Measurements from ENCODE around the gene RAB35.
"Not testable (repeated sequence)": the region's sequence is repeated elsewhere in the genome, so short reads cannot be mapped to it uniquely, and the experiment has no call there.

Gene RAB35

DNA sequence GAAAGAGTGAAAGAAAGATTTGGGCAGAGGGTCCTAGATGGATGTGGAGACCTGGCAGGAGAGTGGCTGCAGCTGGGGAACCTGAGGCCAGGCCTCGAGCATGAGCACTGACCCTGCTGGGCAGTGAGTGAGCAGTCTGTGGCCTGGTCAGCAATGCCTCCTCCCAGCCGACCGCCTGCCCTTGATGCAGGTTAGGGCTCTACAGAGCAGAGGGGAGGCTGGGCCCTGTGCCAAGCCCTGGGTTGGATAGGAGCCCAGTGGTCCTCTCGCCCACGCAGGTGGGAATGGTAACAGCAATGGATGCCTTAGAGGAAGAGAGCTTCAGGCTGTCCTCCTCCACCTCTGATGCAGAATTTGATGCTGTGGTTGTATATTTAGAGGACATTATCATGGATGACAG is 59.8 kb downstream of the RAB35 start:
- H3K4me3 ChIP-seq (replicated peaks in 1 of 2; ENCODE audit: low read depth in 2 of 2, low read length in 2 of 2), result no peak overlapping the region
- DNase-seq (ENCODE audit: low read depth in 2 of 2), result no peak
- TF ChIP-seq, protein P1, sequence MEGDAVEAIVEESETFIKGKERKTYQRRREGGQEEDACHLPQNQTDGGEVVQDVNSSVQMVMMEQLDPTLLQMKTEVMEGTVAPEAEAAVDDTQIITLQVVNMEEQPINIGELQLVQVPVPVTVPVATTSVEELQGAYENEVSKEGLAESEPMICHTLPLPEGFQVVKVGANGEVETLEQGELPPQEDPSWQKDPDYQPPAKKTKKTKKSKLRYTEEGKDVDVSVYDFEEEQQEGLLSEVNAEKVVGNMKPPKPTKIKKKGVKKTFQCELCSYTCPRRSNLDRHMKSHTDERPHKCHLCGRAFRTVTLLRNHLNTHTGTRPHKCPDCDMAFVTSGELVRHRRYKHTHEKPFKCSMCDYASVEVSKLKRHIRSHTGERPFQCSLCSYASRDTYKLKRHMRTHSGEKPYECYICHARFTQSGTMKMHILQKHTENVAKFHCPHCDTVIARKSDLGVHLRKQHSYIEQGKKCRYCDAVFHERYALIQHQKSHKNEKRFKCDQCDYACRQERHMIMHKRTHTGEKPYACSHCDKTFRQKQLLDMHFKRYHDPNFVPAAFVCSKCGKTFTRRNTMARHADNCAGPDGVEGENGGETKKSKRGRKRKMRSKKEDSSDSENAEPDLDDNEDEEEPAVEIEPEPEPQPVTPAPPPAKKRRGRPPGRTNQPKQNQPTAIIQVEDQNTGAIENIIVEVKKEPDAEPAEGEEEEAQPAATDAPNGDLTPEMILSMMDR (IDR thresholded peaks at IDR 0.05; ENCODE audit: low read depth, low read length), result no peak

DNA sequence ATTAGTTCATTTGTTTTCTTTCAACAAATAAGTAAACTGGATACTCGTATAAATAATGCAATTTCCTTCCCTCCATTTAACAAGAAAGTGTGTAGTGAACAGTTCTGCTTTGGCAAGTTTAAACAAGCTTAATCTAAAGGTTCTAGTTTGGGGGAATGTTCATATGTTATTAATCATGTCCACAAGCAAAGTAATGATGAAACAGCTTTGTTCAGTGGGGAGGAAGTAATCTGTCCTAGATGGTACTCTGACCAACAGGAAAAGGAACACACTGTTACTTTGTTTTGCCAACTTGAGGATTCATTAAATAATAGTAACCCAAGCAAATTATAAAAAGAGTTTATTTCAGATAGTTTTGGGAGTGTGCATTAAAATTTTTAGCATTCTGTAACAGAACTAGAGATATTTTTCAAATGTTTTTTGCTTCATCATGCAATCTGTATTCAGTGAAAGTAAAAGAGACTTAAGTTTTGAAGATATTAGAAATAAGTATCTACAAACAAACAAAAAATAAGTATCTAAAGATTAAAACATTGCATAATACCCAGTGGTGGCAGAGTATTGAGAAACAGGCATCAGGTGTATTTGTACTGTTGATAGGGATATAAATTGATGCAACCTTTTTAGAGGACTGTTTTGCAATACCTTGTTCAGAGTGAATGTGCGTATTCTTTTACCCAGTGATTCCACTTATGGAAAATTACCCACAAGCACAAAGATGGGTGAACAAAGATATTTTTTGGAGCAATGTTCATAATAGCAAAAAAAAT is 61.1 kb downstream of the RAB35 start:
- no peak overlapping the region for H3K4me3 ChIP-seq (replicated peaks in 1 of 2; ENCODE audit: low read depth in 2 of 2, low read length in 2 of 2)
- TF ChIP-seq, protein P1 (IDR thresholded peaks at IDR 0.05; ENCODE audit: low read depth, low read length), result no peak
- peak in 1 of 2 donors; percentile 13 for DNase-seq (ENCODE audit: low read depth in 2 of 2)

- DNase-seq (ENCODE audit: low read depth in 2 of 2), result no peak
- TF ChIP-seq, protein P1 (IDR thresholded peaks at IDR 0.05; ENCODE audit: low read depth, low read length), result no peak
- H3K4me3 ChIP-seq (replicated peaks in 1 of 2; ENCODE audit: low read depth in 2 of 2, low read length in 2 of 2), result no peak overlapping the region
These were observed 62.3 kb downstream of the RAB35 start for GRCh38 chr12:120054293-120054692.

- no peak for DNase-seq (ENCODE audit: low read depth in 2 of 2)
- TF ChIP-seq, protein P1 (IDR thresholded peaks at IDR 0.05; ENCODE audit: low read depth, low read length), result no peak
- H3K4me3 ChIP-seq (replicated peaks in 1 of 2; ENCODE audit: low read depth in 2 of 2, low read length in 2 of 2), result no peak overlapping the region
These were observed 65.0 kb downstream of the RAB35 start for GRCh38 chr12:120051535-120051934.

DNA sequence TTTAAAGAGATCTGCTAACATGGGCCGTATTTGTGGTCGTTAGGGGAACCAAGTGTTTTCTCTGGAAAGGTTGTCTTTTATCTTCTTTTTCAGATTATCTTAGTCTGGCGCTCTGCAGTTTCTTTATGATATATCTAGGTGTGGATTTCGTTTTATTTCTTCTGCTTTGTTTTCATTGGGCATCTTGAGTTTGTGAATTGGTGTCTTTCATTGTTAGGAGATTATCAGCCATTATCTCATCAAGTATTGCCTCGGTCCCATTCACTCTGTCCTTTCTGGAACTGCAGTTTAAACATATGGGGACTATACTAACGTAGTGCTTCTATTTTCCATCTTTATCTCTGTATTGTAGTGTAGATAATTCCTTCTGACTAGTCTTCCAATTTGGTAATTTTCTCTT is 67.1 kb downstream of the RAB35 start:
- no peak for DNase-seq (ENCODE audit: low read depth in 2 of 2)
- TF ChIP-seq, protein P1 (IDR thresholded peaks at IDR 0.05; ENCODE audit: low read depth, low read length), result no peak
- no peak overlapping the region for H3K4me3 ChIP-seq (replicated peaks in 1 of 2; ENCODE audit: low read depth in 2 of 2, low read length in 2 of 2)

DNA sequence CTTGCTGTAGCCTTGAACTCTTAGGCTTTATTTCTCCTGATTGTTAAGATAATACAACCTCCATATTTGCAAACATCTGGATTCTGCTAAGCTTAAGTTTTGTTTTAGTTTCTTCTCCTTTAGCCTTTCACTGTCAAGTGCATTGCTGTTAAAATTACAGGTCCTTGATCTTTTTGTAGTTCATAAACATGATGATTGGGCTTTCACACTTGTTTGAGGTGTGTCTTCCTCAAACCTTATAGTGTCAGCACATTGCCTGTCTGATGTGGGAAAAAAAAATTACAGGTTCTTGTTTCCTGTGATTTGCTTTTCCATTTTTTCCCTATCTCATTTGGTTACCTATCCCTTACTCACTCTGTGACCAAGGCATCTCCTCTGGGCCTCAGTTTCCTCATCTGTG is 68.3 kb downstream of the RAB35 start:
- DNase-seq (ENCODE audit: low read depth in 2 of 2), result no peak
- no peak overlapping the region for H3K4me3 ChIP-seq (replicated peaks in 1 of 2; ENCODE audit: low read depth in 2 of 2, low read length in 2 of 2)
- TF ChIP-seq, protein P1 (IDR thresholded peaks at IDR 0.05; ENCODE audit: low read depth, low read length), result no peak

DNA sequence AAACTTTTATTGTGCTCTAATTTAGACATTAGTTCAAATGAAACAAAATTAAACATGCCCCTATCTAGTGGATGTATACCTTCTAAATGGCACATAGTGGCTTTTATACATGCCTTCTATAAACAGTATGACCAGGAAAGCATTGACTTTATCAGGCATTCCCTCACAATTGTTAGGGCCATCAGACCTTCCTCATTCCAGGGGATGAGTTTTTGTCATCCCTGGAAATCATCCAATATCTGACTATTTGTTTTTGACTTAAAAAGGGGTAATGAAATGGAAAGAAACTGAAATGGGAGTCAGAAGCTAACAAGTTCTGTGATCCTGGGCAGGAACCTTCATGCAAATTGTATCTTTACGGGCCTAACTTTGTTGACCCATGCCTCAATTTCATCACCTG is 69.5 kb downstream of the RAB35 start:
- TF ChIP-seq, protein P1 (IDR thresholded peaks at IDR 0.05; ENCODE audit: low read depth, low read length), result no peak
- no peak overlapping the region for H3K4me3 ChIP-seq (replicated peaks in 1 of 2; ENCODE audit: low read depth in 2 of 2, low read length in 2 of 2)
- no peak for DNase-seq (ENCODE audit: low read depth in 2 of 2)

DNA sequence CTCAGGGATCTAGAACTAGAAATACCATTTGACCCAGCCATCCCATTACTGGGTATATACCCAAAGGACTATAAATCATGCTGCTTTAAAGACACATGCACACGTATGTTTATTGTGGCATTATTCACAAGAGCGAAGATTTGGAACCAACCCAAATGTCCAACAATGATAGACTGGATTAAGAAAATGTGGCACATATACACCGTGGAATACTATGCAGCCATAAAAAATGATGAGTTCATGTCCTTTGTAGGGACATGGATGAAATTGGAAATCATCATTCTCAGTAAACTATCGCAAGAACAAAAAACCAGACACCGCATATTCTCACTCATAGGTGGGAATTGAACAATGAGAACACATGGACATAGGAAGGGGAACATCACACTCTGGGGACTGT is 71.2 kb downstream of the RAB35 start:
- not testable (repeated sequence) for H3K4me3 ChIP-seq (replicated peaks in 1 of 2; ENCODE audit: low read depth in 2 of 2, low read length in 2 of 2); DNase-seq (ENCODE audit: low read depth in 2 of 2)

Measured in cardiac fibroblast (primary cell).